Measurements from ENCODE around the gene UBE2H.
"Not testable (repeated sequence)": the region's sequence is repeated elsewhere in the genome, so short reads cannot be mapped to it uniquely, and the experiment has no call there.

Gene UBE2H

DNA sequence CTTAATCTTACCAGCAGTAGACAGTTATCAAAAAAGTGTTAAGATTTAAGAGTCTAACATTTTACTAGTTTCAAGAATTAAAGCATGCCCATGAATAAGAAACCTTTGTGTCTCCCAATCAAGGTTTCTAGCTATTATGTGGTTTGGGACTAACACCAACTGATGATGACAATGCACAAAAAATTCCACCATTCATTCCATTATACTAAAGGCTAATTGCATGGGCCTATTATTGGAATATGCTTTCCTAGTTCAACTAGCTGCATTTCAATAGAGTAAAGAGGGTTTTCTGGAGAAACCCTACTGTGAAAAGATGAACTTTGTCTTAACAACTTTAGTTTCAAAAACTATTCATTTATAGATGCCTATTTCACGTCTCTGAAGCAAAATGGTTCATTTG, 44.6 kb downstream of the UBE2H start:
- DNase-seq (ENCODE audit: low read depth, low spot score), result peak; percentile 76

DNA sequence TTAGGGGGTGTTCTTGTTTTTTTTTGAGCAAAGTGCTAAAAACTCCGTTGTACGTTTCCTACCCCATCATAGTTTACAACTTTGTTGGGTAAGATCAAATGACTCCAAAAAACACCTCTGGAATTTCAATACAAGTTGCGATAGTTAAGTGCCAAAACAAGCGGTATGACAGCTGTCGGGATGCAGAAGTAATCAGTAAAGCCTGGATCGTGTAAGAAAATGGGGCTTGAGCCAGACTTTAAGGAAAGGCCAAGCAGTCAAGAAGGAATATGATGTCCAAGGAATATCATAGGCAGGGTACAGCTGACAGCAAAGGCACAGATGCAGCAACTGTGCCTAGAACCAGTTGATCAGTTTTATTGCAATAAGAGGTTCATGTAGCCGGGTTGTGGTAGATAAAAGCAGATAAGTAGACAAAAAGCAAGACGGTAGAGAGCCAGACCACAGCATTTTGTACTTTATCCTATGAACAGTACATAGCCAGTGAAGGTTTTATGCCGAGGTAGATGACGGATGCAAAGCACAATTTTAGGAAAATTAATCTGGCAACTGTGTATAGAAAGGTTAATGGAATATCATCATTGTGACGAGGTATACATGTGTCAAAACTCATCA, 45.5 kb downstream of the UBE2H start:
- peak; percentile 48 for DNase-seq (ENCODE audit: low read depth, low spot score)

DNA sequence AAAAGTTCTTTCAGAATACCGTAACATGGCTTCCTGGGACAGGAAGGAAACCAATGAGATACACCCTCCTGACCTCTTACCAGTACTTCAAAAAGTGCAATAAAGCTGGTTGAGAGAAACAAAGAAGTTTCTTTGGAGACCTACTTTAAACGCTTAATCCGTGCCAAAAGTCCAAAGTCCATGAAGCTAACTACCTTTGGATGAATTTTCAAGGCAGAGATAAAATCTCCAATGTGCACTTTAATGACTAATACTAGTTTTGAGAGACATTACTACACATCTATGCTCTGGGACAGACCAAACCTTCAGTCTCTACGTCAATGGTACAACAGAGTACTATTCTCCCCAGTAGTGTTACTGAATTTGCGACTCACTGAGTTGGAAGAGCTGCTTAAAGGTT, 46.1 kb downstream of the UBE2H start:
- DNase-seq (ENCODE audit: low read depth, low spot score), result no peak

DNA sequence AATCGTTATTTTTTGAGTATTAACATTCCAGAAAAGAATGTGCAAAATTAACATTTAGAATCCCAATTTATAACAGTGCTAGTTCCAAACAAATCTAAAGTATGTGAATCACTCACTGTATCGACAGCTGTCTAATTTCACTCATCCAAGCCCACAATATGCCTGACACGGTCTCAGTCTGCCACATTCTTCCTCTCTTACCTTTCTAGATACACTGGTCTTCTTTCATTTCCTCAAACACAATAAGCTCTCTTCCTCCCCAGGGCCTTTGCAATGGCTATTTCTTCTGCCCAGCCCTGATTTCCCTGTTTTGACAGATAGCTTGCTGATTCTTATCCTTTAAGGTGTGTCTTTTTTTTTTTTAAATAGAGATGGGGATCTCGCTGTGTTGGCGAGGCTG, 48.8 kb downstream of the UBE2H start:
- DNase-seq (ENCODE audit: low read depth, low spot score), result no peak

DNA sequence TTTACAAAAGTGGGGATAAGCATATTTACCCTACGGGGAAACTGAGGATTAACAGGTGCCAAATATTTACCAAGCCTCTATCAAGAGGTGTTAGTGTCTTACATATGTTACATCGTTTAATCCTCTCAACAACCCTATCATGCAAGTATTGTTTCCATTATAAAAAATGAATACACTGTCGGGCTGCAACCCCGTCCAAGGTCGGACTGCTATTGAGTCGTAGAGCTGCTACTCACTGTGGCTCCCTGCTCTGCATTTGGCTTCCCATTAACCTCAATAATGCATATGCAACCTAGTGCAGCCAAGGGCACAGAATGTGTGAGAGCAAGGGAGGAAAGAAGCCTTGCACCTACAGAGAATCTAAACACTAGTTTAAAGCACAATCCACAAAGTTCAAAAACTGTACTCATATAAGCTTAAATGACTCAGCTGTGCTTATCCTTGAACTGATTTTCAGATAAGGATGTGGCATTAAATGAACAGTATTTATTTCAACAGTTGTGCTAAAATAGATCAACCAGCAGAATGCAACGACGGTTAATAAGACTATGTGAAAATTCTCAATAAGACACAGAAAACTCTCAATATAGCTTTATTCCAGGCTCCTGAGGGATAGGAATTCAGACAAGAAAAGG, 49.9 kb downstream of the UBE2H start:
- no peak for DNase-seq (ENCODE audit: low read depth, low spot score)

DNA sequence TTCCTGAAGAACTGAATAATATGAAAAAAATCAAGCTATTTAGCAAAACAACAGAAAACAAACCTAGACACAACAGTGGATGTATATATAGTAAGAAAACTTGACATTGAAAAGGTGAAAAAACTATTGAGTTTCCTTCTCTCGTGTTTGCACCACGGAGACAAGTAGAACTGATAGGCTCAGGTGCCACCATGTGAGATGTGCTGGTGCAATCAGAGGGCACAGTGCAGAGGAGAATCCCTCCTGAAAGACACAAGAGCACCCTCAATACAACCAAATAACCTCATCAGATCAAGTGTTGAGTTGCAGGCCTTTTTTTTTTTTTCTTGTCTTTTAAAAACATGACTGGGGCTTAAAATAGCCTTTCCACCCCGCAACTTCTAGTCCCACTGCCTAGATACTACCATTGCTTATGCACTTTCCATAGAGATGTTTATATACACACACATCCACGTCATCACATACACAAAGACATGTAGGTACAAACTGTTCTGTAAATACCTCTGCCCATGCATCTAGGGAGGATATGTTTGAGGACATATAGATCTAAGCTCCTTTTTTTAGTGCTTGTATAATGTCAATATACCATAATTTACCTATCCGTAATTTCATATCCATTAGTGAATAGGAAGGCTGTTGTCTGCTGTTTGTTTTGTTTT, 54.1 kb downstream of the UBE2H start:
- no peak for DNase-seq (ENCODE audit: low read depth, low spot score)

DNA sequence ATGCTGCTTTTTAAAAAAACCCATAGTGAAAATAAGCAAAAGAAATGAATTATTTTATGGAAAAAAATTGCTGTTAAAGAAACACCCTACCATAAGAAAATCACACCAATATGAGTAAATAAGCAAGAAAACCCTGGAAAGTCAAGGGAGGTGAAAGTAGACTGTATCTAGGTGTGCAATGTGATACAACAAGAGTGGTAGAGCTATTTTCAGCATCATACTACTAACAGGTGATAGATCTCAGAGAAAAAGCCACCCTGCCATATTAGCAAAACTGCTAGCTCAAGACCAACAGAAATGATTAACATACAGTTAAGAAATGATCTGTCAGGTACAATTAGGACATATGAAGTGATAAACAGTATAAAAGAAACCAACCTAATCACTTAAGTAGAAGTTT, 54.8 kb downstream of the UBE2H start:
- DNase-seq (ENCODE audit: low read depth, low spot score), result no peak

DNA sequence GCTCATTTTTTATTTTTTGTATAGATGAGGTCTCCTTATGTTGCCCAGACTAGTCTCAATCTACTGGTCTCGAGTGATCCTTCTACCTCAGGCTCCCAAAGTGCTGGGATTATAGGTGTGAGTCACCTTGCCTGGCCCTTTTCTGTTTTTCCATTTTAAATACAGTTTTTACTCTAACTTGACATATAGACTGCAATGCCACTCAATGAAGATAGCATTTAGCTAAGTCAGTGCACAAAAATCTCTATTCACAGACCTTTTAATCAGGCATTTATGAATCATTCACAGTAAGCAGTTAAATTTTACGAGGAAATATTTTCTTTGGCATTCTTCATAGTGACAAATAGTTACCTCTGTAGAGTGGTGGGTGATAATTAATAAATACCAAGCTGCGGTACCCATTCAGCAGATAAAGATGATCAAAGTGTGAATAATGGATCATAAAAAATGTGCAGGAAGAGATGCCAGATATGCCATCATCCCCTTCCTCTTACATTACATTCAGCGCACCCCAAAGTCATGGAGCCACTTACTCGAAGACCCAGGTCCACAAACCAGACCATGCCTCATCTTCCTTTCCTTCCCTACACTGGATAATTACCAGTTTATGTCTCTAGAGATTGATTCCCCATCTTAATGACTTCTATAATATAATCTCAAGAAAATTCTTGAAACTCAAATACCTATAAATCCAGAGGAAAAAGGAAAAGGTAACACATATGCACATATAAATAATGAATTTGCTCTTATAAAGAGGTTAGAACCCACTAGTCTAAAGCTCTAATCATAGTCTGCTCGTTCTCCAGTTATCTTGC, 56.0 kb downstream of the UBE2H start:
- no peak for DNase-seq (ENCODE audit: low read depth, low spot score)

DNA sequence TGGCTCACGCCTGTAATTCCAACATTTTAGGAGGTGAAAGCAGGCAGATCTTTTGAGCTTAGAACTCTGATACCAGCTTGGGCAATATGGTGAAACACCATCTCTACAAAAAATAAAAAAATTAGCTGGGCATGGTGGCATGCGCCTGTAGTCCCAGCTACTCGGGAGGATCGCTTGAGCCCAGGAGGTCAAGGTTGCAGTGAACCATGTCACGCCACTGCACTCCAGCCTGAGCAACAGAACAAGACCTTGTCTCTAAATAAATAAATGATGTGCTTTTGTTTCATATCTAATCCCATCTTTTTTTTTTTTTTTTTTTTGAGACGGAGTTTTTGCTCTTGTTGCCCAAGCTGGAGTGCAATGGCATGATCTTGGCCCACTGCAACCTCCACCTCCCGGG, 58.6 kb downstream of the UBE2H start:
- DNase-seq (ENCODE audit: low read depth, low spot score), result not testable (repeated sequence)

DNA sequence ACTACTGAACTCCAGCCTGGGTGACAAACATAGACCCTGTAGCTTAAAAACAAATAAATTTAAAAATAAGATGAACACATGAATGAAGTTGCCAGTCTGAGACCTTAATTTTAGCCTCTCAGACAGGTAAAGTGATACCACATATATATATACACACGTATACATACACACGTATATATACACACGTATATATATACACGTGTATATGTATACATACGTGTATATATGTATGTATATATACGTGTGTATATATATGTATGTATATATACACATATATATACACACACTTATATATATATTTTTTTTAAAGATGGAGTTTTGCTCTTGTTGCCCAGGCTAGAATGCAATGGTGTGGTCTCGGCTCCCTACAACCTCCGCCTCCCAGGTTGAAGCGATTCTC, 62.7 kb downstream of the UBE2H start:
- DNase-seq (ENCODE audit: low read depth, low spot score), result no peak

DNA sequence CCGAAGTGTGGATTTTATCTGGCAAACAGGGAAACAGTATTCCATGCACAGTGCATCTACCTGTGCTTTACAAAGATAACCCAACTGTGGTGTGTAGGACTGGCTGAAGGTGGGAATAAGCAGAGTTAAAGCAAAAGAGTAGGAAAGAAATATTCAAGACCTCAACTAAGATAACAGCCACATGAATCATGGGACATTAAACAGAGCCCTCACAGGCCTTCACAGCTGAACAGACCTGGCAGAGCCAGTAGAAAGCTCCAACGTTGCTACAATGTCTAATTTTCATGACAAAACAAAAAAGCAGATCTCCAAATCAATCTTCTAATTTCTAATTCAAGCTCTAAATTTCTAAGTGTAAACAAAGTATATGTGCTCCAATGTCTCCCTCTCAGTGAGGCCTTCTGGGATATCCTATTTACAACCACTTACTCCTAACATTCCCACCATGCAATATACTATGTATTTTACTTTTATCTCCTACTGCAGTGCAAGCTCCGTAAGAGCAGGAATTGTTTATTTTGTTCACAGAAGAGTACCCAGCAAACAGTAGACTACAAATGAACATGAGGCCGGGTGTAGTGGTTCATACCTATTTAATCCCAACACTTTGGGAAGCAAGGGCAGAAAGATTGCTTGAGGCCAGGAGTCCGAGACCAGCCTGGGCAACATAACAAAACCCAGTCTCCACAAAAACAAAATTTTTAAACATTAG, 63.5 kb downstream of the UBE2H start:
- peak; percentile 40 for DNase-seq (ENCODE audit: low read depth, low spot score)

DNA sequence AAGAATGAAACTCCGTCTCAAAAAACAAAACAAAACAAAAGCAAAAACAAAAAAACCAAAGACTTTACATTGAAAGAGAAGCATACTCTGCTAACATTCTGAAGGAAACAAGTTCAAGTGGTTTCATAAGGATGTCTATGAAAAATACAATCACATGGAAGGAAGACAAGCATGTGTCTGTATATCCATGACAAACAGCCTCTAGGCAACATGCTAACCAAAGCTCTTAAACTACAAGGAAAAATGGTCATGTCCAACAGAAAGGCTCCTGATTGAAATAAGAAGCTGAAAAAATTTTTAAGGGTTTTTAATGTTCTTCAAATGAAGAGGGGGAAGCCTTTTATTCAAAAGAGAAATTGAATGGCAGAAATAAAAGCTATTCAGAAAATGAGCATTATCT, 64.9 kb downstream of the UBE2H start:
- DNase-seq (ENCODE audit: low read depth, low spot score), result no peak

DNA sequence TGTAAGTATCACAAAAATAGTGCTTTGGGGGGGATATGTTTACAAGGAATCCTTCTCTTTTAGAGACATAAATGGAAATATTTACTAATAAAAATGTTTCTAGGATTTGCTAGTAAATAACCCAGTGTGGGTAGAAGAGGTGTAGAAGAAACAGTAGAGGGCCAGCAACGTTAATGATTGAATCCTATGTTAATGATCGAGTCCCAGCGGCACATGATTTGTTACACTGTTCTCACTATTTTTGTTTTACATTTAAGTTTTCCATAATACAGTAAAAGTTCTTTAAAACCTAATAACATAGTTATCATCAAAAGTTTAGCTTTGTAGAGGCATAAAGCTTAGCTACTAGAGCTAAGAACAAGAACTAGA, 66.0 kb downstream of the UBE2H start:
- DNase-seq (ENCODE audit: low read depth, low spot score), result no peak

DNA sequence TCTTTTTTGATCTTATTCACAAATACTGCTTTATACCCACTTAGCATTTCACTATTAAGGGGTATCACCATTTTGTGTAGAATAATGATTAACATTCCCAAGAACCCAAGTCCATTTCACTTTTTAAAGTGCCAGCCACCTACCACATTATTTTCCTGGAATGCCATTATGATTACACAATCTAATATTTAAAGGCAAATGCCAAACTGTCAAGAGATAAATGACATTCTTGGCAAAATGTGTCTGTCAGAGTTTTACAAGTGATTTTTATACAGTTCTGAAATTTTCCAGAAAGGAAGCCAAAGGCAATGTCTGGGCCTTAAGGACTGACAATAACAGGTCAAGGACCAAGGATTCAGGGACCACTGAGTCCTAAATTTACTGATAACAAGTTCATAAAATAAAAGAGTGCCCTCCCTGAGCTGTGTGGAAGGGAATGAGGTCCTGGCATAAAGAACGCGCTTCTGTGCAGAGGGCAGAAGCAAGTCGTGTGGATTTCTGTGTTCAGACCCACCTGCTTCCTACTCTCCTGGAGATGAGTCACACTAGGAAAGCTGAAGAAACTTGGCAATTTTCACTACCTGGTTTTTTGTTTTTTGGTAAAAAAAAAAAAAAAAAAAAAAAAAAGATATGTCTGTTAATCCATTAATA, 66.5 kb downstream of the UBE2H start:
- DNase-seq (ENCODE audit: low read depth, low spot score), result peak; percentile 20

DNA sequence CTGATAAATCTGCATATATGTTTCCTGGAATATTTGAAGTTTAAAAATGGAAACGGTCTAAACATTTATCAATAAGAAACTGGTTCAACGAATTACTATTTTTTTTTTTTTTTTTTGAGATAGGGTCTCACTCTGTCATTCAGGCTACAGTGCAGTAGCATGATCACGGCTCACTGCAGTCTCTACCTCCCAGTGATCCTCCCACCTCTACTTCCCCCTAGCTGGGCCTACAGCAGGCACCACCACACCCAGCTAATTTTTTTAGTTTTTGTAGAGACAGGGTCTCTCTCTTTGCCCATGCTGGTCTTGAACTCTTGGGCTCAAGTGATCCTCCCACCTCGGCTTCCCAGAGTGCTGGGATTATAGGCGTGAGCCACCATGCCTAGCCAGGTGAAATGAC, 68.3 kb downstream of the UBE2H start:
- no peak for DNase-seq (ENCODE audit: low read depth, low spot score)

DNA sequence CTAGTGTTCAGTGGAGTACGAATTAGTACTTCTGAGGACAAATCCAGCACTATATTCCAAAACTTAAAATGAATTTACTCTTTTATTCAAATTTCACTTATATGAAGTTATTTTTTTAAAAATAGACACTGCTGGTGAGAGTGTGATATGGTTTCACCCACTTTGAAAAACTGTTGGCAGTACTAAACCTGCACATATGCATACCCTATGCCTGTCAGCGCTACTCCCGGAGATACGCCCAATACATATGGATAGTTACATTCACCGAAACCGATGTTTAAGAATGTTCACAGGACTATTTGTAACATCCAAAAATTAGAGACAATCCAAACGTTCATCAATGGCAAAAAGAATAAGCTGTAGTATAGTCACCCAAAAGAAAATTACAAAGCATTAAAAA, 69.6 kb downstream of the UBE2H start:
- DNase-seq (ENCODE audit: low read depth, low spot score), result no peak

DNA sequence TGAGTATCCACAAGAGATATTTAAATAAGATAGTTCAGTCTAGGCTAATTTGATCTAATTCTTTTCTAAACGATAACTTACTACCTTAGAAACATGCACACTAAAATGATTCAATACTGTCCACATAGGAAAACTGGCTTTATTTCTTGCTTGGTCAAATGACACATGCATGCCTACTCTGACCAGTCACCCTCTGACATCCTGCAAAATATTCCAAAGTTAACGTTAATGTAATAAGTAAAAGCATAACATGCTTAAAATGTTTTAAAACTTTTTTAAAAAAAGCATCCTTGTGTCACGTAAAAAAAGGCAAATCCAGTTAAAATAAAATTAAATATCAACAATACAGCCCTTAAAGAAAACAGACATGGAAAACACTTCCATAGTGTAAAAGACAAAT, 70.2 kb downstream of the UBE2H start:
- DNase-seq (ENCODE audit: low read depth, low spot score), result no peak

DNA sequence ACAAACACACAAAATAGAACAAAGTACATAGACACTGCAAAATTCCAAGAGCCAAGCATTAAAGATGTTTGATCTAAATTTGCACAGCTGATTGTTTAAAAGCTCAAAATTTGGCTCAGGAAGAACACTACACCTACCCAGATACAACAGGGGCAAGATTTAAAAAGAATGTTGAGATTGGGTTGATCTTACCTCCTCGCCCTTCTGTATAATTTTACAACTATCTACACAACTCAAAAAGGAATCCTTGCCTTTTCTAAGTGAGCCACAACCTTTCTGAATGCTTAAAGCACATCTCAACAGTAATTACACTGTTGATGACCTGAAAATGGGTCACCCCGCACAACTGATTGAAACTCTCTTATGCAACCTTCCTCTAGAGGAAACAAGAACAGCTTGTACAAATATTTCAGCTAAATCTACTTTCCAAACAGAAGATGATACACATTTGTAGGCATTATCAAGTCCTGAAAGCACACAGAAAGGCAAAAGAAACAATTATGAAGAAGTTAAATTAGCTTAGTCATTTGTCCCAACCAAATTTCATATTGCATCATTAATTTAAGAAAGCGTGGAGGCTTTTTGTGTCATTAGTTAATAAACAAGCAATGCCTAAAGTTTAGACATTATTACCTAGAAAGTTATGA, 75.5 kb downstream of the UBE2H start:
- DNase-seq (ENCODE audit: low read depth, low spot score), result no peak

DNA sequence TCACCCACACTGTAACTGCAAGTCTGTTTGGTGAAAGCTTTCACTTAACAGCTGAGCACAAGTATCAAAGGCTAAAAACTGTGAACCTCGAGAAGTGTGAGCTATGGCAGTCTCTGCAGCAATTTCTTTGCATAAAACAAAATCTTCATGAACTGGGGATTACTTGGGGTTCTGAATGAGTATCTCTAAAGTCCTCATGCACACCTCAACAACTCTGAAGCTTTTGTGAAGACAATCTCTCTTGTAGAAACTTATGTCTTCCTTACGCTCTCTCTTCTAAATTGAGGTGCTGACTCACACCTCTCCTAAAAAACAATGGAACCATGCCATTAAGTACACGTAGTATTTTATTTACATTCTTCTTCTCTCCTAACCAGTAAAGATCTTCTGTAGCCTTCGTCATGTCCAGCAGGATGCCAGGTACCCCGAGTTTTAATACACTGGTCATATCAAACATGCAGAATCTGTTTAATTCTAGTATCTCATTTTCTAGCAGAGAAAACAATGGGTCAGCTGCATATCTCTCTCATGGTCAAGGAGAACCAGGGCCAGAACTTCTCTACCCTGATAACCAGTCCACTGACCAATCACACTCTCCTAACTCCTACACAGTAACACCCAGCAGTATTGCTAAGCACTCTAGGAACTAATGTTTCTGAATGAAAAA, 76.9 kb downstream of the UBE2H start:
- DNase-seq (ENCODE audit: low read depth, low spot score), result peak; percentile 49

DNA sequence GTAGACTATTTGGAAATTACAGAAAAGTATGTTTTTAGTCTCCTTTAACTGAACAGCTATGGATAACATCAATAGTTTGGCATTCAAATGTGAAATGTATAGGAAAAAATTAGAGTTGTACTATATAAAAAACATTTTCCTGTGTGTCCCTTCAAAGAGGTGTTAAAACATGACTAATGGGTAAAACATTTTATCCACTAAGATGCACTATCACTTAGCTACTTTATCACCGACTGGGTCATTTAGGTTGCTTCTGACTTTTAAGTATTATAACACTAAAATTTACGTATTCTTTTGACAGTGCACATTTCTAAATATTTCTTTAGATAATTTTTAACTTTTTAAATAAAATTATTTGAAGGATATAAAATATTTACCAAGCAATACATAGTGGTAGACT, 77.6 kb downstream of the UBE2H start:
- no peak for DNase-seq (ENCODE audit: low read depth, low spot score)

All from astrocyte of the hippocampus (primary cell).